Neural cell (in vitro differentiated cells): Measurements from ENCODE around the gene IL10RB. TPM values are rescaled to one million over a fixed set of nuclear protein-coding genes. Genes with fewer than 3 reads are reported as not detected.
"Not testable (repeated sequence)": the region's sequence is repeated elsewhere in the genome, so short reads cannot be mapped to it uniquely, and the experiment has no call there.

Experiments
- H2AFZ ChIP-seq: fragments of 200-600, 300-800 bp; sonication (generic), shearing (Covaris generic); 2 replicates; pipeline ENCODE4 v1.6.0; 2014; ENCODE audit warnings: low read depth, mild to moderate bottlenecking, antibody characterized with exemption, low read length, moderate library complexity
- H3F3A ChIP-seq: fragments of 200-600 bp; shearing (Covaris generic); 2 replicates; pipeline ENCODE4 v1.6.1; 2016; ENCODE audit warnings: mild to moderate bottlenecking, moderate library complexity, mixed read lengths, antibody characterized with exemption, low read length; ENCODE audit not compliant: insufficient read depth, poor library complexity, severe bottlenecking
- H3K27ac ChIP-seq: fragments of 200-600, 300-800 bp; sonication (generic), shearing (Covaris generic); 2 replicates; pipeline ENCODE4 v1.5.1; 2014; ENCODE audit warnings: mild to moderate bottlenecking, low read length, moderate library complexity
- H3K27me3 ChIP-seq: fragments of 300-800, 200-600 bp; sonication (generic), shearing (Covaris generic); 2 replicates; pipeline ENCODE4 v1.6.0; 2014; ENCODE audit warnings: mild to moderate bottlenecking, low read depth, low read length, moderate library complexity; ENCODE audit not compliant: insufficient read depth
- H3K36me3 ChIP-seq: fragments of 300-800, 200-600 bp; sonication (generic), shearing (Covaris generic); 2 replicates; pipeline ENCODE4 v1.5.1; 2014; ENCODE audit warnings: mild to moderate bottlenecking, antibody characterized with exemption, low read length, moderate library complexity; ENCODE audit not compliant: insufficient read depth
- H3K4me2 ChIP-seq: fragments of 300-800, 200-600 bp; sonication (generic), shearing (Covaris generic); 2 replicates; pipeline ENCODE4 v1.6.0; 2014; ENCODE audit warnings: mild to moderate bottlenecking, low read length
- H3K4me3 ChIP-seq: fragments of 300-800, 200-600 bp; sonication (generic), shearing (Covaris generic); 2 replicates; pipeline ENCODE4 v1.5.1; 2014; ENCODE audit warnings: mild to moderate bottlenecking, low read length, moderate library complexity
- H3K79me2 ChIP-seq: fragments of 200-600 bp; shearing (Covaris generic); replicated peaks from 2 replicates; pipeline ENCODE4 v1.6.0; 2014; ENCODE audit warnings: mild to moderate bottlenecking, low read length, moderate library complexity; ENCODE audit not compliant: insufficient read depth
- H3K9ac ChIP-seq: fragments of 300-800, 200-600 bp; sonication (generic), shearing (Covaris generic); 2 replicates; pipeline ENCODE4 v1.6.1; 2016; ENCODE audit warnings: mild to moderate bottlenecking, low read length, mixed read lengths
- H3K9me2 ChIP-seq: fragments of 200-600 bp; shearing (Covaris generic); 2 replicates; pipeline ENCODE4 v1.6.1; 2016; ENCODE audit warnings: mild to moderate bottlenecking, low read length, mixed read lengths; ENCODE audit not compliant: insufficient read depth
- H3K9me3 ChIP-seq: fragments of 200-600, 300-800 bp; sonication (generic), shearing (Covaris generic); 2 replicates; pipeline ENCODE4 v1.6.1; 2016; ENCODE audit warnings: mild to moderate bottlenecking, mixed run types, low read length, moderate library complexity, mixed read lengths
- H4K20me1 ChIP-seq: fragments of 200-600 bp; shearing (Covaris generic); 2 replicates; pipeline ENCODE4 v1.6.1; 2016; ENCODE audit warnings: mild to moderate bottlenecking, mixed run types; ENCODE audit not compliant: insufficient read depth
- EP300 ChIP-seq: fragments of 450-650 bp; conservative IDR thresholded peaks from 2 replicates; pipeline ENCODE4 v1.6.1; 2014; ENCODE audit warnings: antibody characterized with exemption, mild to moderate bottlenecking, moderate library complexity; ENCODE audit not compliant: poor library complexity, severe bottlenecking
- EZH2 ChIP-seq: fragments of 200-600, 300-800 bp; shearing (Covaris generic), sonication (generic); IDR thresholded peaks from 2 replicates; pipeline ENCODE4 v1.6.1; 2014; ENCODE audit warnings: antibody characterized with exemption, low read length, borderline replicate concordance, mild to moderate bottlenecking; ENCODE audit not compliant: insufficient read depth, poor library complexity, severe bottlenecking
- MXI1 ChIP-seq: fragments of 450-650 bp; conservative IDR thresholded peaks from 2 replicates; pipeline ENCODE4 v1.6.1; 2014; ENCODE audit warnings: antibody characterized with exemption, mild to moderate bottlenecking; ENCODE audit not compliant: poor library complexity, severe bottlenecking
- POLR2AphosphoS5 ChIP-seq: IDR thresholded peaks from 2 replicates; pipeline ENCODE4 v1.6.1; 2012
- RAD21 ChIP-seq: fragments of 450-650 bp; conservative IDR thresholded peaks from 2 replicates; pipeline ENCODE4 v1.6.1; 2014; ENCODE audit warnings: antibody characterized with exemption, mild to moderate bottlenecking, moderate library complexity
- SMC3 ChIP-seq: fragments of 450-650 bp; conservative IDR thresholded peaks from 2 replicates; pipeline ENCODE4 v1.6.1; 2014; ENCODE audit warnings: antibody characterized with exemption, mild to moderate bottlenecking, moderate library complexity; ENCODE audit not compliant: poor library complexity
- TAF1 ChIP-seq: IDR thresholded peaks from 2 replicates; pipeline ENCODE4 v1.6.1; 2012; ENCODE audit warnings: low read depth
- polyA plus RNA-seq: library from polyadenylated mRNA; depleted of rRNA; stranded (reverse); fragments of >200 nt; gene quantifications from 2 replicates; pipeline ENCODE4 v1.2.3, GENCODE V29; 2014
- TF ChIP-seq, protein P1 (sequence below): fragments of 450-650 bp; IDR thresholded peaks from 2 replicates; pipeline ENCODE4 v1.5.1; 2014; ENCODE audit warnings: antibody characterized with exemption, mild to moderate bottlenecking, moderate library complexity; ENCODE audit not compliant: poor library complexity, severe bottlenecking
- TF ChIP-seq, protein P2 (sequence below): IDR thresholded peaks from 2 replicates; pipeline ENCODE4 v1.6.1; 2012; ENCODE audit warnings: borderline replicate concordance

The IL10RB gene
- polyA plus RNA-seq, 1 donor from 2014 or later, result 6.0 TPM

GRCh38 chr21:33238146-33238545 is 28.0 kb upstream of the IL10RB start:
- no peaks in the 10 kb centered on the region for H3K27me3 ChIP-seq

DNA sequence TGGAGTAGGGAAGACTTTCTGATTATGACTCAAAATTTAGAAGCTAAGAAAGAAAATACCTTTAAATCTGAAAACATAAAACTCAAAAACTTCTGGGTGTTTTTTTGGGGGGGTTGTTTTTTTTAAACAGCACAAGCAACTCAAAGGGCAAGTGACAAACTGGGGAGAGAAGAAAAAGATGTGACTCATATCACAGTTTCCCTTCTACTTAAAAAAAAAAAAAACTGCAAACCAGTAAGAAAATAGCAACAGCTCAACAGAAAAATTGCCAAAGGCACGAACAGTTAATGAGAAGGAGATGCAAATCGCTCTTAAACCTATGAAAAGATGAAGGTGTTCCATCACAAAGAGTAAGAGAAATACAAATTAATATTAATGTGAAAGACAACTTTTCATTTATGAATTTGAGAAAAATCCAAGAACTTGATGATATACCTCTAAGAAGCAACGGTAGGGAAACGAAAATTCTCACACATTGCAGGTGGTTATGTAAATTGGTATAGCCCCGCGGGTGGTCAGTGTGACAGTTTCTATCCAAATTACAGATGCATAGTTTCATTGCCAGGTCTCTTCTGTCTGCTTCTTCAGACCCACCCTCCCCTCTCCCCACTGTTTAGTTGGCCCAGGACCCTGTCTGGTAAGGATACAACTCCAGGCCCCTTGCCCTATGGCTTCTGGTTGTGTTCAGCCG is 27.5 kb upstream of the IL10RB start:
- Histone ChIP-seq H4K20me1 (no peaks in the 10 kb centered on the region), H3F3A (no peaks in the 10 kb centered on the region), H3K36me3 (no peaks in the 10 kb centered on the region), H3K9ac (no peak overlapping the region), H3K4me3 (no peak overlapping the region), H3K4me2 (no peak overlapping the region), H3K27me3 (no peaks in the 10 kb centered on the region), H3K79me2 (peaks cover 3% of the 10 kb centered on the region), H3K9me3 (peaks cover 3% of the 10 kb centered on the region), H2AFZ (no peak overlapping the region), H3K27ac (no peak overlapping the region), H3K9me2 (no peaks in the 10 kb centered on the region)
- no peak for TF ChIP-seq RAD21
- no peak for TF ChIP-seq TAF1
- TF ChIP-seq, protein P1, sequence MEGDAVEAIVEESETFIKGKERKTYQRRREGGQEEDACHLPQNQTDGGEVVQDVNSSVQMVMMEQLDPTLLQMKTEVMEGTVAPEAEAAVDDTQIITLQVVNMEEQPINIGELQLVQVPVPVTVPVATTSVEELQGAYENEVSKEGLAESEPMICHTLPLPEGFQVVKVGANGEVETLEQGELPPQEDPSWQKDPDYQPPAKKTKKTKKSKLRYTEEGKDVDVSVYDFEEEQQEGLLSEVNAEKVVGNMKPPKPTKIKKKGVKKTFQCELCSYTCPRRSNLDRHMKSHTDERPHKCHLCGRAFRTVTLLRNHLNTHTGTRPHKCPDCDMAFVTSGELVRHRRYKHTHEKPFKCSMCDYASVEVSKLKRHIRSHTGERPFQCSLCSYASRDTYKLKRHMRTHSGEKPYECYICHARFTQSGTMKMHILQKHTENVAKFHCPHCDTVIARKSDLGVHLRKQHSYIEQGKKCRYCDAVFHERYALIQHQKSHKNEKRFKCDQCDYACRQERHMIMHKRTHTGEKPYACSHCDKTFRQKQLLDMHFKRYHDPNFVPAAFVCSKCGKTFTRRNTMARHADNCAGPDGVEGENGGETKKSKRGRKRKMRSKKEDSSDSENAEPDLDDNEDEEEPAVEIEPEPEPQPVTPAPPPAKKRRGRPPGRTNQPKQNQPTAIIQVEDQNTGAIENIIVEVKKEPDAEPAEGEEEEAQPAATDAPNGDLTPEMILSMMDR, result no peak
- no peak for TF ChIP-seq EZH2
- TF ChIP-seq MXI1, result no peak
- no peak for TF ChIP-seq EP300
- no peak for TF ChIP-seq POLR2AphosphoS5
- TF ChIP-seq SMC3, result no peak
- TF ChIP-seq, protein P2, sequence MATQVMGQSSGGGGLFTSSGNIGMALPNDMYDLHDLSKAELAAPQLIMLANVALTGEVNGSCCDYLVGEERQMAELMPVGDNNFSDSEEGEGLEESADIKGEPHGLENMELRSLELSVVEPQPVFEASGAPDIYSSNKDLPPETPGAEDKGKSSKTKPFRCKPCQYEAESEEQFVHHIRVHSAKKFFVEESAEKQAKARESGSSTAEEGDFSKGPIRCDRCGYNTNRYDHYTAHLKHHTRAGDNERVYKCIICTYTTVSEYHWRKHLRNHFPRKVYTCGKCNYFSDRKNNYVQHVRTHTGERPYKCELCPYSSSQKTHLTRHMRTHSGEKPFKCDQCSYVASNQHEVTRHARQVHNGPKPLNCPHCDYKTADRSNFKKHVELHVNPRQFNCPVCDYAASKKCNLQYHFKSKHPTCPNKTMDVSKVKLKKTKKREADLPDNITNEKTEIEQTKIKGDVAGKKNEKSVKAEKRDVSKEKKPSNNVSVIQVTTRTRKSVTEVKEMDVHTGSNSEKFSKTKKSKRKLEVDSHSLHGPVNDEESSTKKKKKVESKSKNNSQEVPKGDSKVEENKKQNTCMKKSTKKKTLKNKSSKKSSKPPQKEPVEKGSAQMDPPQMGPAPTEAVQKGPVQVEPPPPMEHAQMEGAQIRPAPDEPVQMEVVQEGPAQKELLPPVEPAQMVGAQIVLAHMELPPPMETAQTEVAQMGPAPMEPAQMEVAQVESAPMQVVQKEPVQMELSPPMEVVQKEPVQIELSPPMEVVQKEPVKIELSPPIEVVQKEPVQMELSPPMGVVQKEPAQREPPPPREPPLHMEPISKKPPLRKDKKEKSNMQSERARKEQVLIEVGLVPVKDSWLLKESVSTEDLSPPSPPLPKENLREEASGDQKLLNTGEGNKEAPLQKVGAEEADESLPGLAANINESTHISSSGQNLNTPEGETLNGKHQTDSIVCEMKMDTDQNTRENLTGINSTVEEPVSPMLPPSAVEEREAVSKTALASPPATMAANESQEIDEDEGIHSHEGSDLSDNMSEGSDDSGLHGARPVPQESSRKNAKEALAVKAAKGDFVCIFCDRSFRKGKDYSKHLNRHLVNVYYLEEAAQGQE, result no peak

More at GRCh38 chr21:33238146-33238545, 28.0 kb upstream of the IL10RB start:
- Histone ChIP-seq H3K79me2 (peaks cover 3% of the 10 kb centered on the region), H3K9ac (no peak overlapping the region), H3K27ac (no peak overlapping the region), H3K4me2 (no peak overlapping the region), H3K4me3 (no peak overlapping the region), H3K9me3 (peaks cover 3% of the 10 kb centered on the region), H3K36me3 (no peaks in the 10 kb centered on the region), H3K9me2 (no peaks in the 10 kb centered on the region), H2AFZ (no peak overlapping the region), H4K20me1 (no peaks in the 10 kb centered on the region), H3F3A (no peaks in the 10 kb centered on the region)
- TF ChIP-seq EZH2 (no peak), POLR2AphosphoS5 (no peak), RAD21 (no peak), TAF1 (no peak), EP300 (no peak), MXI1 (no peak), SMC3 (no peak)
- TF ChIP-seq, protein P2, result no peak
- TF ChIP-seq, protein P1, result no peak

- H3K4me2 ChIP-seq, H3F3A ChIP-seq, H3K4me3 ChIP-seq, H3K27ac ChIP-seq, H4K20me1 ChIP-seq, H3K9me2 ChIP-seq, H3K79me2 ChIP-seq, H3K9me3 ChIP-seq, H3K9ac ChIP-seq, H3K36me3 ChIP-seq, H2AFZ ChIP-seq, H3K27me3 ChIP-seq: not testable (repeated sequence)
These were observed 26.5 kb upstream of the IL10RB start for GRCh38 chr21:33239559-33240127.
